ENCODE measurements around the gene C17orf58. TPM values are rescaled to one million over a fixed set of nuclear protein-coding genes. Genes with fewer than 3 reads are reported as not detected.

Gene C17orf58
- total and polyA plus RNA-seq, 2 donors (not counting 1 experiment from before 2014, with no cell fraction given) = 1.0 to 2.8 TPM

- no peak for ATAC-seq (ENCODE audit: low read depth)
- Histone ChIP-seq H3K4me2 (replicated peaks; ENCODE audit: low read depth, low read length, poor library complexity, severe bottlenecking) (no peak overlapping the region), H4K20me1 (ENCODE audit: control insufficient read depth, insufficient read depth, low read length, poor library complexity, severe bottlenecking) (no peaks in the 10 kb centered on the region), H3K27me3 (replicated peaks in 1 of 4; ENCODE audit: control extremely low read depth in 1 of 4, control insufficient read depth in 3 of 4, insufficient read depth in 4 of 4, low read length in 3 of 4) (no peaks in the 10 kb centered on the region), H3K4me3 (ENCODE audit: control extremely low read depth in 1 of 5, extremely low read depth in 1 of 5, insufficient read depth in 1 of 5, low read depth in 2 of 5, low read length in 4 of 5) (no peak overlapping the region), H3K27ac (ENCODE audit: low read length in 2 of 2) (no peak overlapping the region), H3K9ac (ENCODE audit: low read length) (no peak overlapping the region), H2AFZ (ENCODE audit: insufficient read depth, low read depth, low read length, poor library complexity, severe bottlenecking) (no peak overlapping the region), H3K4me1 (ENCODE audit: control insufficient read depth in 2 of 2, insufficient read depth in 2 of 2, low read length in 2 of 2) (no peaks in the 10 kb centered on the region), H3K79me2 (ENCODE audit: control insufficient read depth, insufficient read depth, low read length) (no peaks in the 10 kb centered on the region), H3K9me3 (ENCODE audit: control extremely low read depth in 1 of 3, control insufficient read depth in 2 of 3, insufficient read depth in 1 of 3, low read length in 2 of 3) (no peaks in the 10 kb centered on the region), H3K36me3 (replicated peaks in 1 of 2; ENCODE audit: control extremely low read depth in 1 of 2, control insufficient read depth in 1 of 2, extremely low read depth in 1 of 2, insufficient read depth in 2 of 2, low read length in 1 of 2) (peaks cover 4 to 43% of the 10 kb centered on the region in 2 experiments)
- Mint-ChIP-seq H3K4me3 (no peak overlapping the region), H3K9me3 (ENCODE audit: insufficient read depth) (no peaks in the 10 kb centered on the region), H3K4me1 (peaks cover 5% of the 10 kb centered on the region), H3K27me3 (no peaks in the 10 kb centered on the region), H3K27ac (no peak overlapping the region)
- DNase-seq = no peak
- ChIA-PET POLR2A (no interaction called here), CTCF (no interaction called here)
- 80% methylated on average over 5 of the region's 8 CpGs for WGBS (ENCODE audit: insufficient coverage)
- TF ChIP-seq, protein P1, sequence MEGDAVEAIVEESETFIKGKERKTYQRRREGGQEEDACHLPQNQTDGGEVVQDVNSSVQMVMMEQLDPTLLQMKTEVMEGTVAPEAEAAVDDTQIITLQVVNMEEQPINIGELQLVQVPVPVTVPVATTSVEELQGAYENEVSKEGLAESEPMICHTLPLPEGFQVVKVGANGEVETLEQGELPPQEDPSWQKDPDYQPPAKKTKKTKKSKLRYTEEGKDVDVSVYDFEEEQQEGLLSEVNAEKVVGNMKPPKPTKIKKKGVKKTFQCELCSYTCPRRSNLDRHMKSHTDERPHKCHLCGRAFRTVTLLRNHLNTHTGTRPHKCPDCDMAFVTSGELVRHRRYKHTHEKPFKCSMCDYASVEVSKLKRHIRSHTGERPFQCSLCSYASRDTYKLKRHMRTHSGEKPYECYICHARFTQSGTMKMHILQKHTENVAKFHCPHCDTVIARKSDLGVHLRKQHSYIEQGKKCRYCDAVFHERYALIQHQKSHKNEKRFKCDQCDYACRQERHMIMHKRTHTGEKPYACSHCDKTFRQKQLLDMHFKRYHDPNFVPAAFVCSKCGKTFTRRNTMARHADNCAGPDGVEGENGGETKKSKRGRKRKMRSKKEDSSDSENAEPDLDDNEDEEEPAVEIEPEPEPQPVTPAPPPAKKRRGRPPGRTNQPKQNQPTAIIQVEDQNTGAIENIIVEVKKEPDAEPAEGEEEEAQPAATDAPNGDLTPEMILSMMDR (IDR thresholded peaks at IDR 0.05) = no peak
- no peak for TF ChIP-seq EZH2 (IDR thresholded peaks at IDR 0.05; ENCODE audit: borderline replicate concordance, insufficient read depth, low read depth, low read length, poor library complexity, severe bottlenecking)
- intact Hi-C loops (cut with micrococcal nuclease) = no loop called here
These were observed 21.6 kb downstream of the C17orf58 start for GRCh38 chr17:67974598-67975066.

DNA sequence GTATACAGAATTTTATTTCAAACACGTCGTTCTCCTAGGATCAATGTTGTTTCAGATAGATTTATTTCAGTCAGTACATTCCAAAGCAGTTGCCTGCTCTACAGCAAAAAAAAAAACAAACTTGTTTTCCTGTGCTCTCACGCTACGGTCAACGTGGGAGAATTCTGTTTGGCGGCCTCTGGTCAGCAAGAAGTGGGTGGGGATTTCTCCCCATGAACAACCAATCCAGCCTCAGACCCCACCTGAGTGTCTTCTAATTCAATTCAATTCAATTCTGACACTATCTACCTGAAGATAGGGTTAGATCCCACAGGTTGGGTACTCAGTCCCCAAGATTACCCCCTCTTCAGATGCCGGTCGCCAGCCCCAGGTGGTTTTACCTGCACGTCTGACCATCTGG, 22.1 kb downstream of the C17orf58 start:
- ChIA-PET CTCF (no interaction called here), POLR2A (no interaction called here)
- peaks cover 4 to 43% of the 10 kb centered on the region in 2 experiments for H3K36me3 ChIP-seq (replicated peaks in 1 of 2; ENCODE audit: control extremely low read depth in 1 of 2, control insufficient read depth in 1 of 2, extremely low read depth in 1 of 2, insufficient read depth in 2 of 2, low read length in 1 of 2)
- H3K4me3 Mint-ChIP-seq = no peak overlapping the region
- no peak overlapping the region for H2AFZ ChIP-seq (ENCODE audit: insufficient read depth, low read depth, low read length, poor library complexity, severe bottlenecking)
- H3K27me3 Mint-ChIP-seq = no peaks in the 10 kb centered on the region
- no peaks in the 10 kb centered on the region for H3K9me3 ChIP-seq (ENCODE audit: control extremely low read depth in 1 of 3, control insufficient read depth in 2 of 3, insufficient read depth in 1 of 3, low read length in 2 of 3)
- H3K27ac Mint-ChIP-seq = no peak overlapping the region
- H3K9ac ChIP-seq (ENCODE audit: low read length) = no peak overlapping the region
- H3K4me1 ChIP-seq (ENCODE audit: control insufficient read depth in 2 of 2, insufficient read depth in 2 of 2, low read length in 2 of 2) = no peaks in the 10 kb centered on the region
- 97% methylated on average over 7 of the region's 9 CpGs for WGBS (ENCODE audit: insufficient coverage)
- no peaks in the 10 kb centered on the region for H4K20me1 ChIP-seq (ENCODE audit: control insufficient read depth, insufficient read depth, low read length, poor library complexity, severe bottlenecking)
- H3K4me1 Mint-ChIP-seq = peaks cover 5% of the 10 kb centered on the region
- no peak for ATAC-seq (ENCODE audit: low read depth)
- H3K9me3 Mint-ChIP-seq (ENCODE audit: insufficient read depth) = no peaks in the 10 kb centered on the region
- no peaks in the 10 kb centered on the region for H3K27me3 ChIP-seq (replicated peaks in 1 of 4; ENCODE audit: control extremely low read depth in 1 of 4, control insufficient read depth in 3 of 4, insufficient read depth in 4 of 4, low read length in 3 of 4)
- H3K4me3 ChIP-seq (ENCODE audit: control extremely low read depth in 1 of 5, extremely low read depth in 1 of 5, insufficient read depth in 1 of 5, low read depth in 2 of 5, low read length in 4 of 5) = no peak overlapping the region
- no peak for DNase-seq
- TF ChIP-seq, protein P1 (IDR thresholded peaks at IDR 0.05) = no peak
- no peak for TF ChIP-seq EZH2 (IDR thresholded peaks at IDR 0.05; ENCODE audit: borderline replicate concordance, insufficient read depth, low read depth, low read length, poor library complexity, severe bottlenecking)
- no peaks in the 10 kb centered on the region for H3K79me2 ChIP-seq (ENCODE audit: control insufficient read depth, insufficient read depth, low read length)
- no peak overlapping the region for H3K27ac ChIP-seq (ENCODE audit: low read length in 2 of 2)
- intact Hi-C loops (cut with micrococcal nuclease) = no loop called here
- no peak overlapping the region for H3K4me2 ChIP-seq (replicated peaks; ENCODE audit: low read depth, low read length, poor library complexity, severe bottlenecking)

All from B cell (primary cell).